ENCODE results near the gene RCN2.
A peak's percentile ranks its signal among the peaks of the same experiment; 100 is the strongest.

RCN2 gene

DNA sequence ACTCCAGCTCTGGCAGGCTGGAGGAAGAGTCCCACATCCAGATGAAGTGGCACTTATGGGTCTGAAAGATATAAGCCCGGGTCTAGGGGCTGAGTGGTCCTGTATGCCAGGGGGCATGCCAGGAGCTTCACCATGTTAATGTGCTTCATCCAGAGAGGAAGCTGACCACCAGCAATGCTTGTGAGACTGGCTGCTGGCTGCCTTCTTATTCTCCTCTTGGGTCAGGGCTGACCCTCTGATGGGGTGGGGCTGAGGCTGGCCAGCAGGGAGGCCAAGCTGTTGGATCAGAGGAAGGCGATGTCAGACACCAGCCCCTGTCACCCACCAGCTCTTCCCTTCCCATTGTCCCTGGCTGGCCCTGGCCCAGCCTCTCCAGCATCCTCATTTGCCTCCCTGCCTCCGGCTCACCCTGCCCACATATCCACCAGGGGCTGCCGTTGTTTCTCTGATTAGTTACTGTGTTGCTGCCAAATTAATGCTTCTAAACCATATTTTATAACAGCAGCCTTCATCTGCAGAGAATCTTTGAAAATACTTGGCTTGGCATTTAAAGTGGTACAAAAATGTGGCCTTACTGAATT, 43.0 kb downstream of the RCN2 start:
- DNase-seq: no peak

DNA sequence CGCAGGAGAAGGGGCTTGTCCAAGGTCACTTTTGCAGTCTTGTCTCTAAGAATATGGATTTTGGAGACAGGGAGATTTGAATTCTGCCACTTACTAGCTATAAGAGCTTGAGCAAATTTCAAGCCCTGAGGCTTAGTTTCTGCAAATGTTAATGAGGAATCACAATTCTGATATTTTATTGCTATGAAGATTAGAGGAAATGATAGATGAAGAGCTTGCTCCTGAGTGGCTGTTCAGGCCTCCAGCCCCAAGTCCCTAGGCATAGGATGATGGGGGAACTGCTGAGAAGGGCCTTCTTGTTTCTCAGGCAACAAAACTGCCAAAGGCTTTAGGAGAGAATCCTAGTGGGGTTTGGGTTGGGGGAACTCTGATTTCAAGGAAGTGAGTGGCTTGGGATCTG, 44.6 kb downstream of the RCN2 start:
- DNase-seq: no peak

DNA sequence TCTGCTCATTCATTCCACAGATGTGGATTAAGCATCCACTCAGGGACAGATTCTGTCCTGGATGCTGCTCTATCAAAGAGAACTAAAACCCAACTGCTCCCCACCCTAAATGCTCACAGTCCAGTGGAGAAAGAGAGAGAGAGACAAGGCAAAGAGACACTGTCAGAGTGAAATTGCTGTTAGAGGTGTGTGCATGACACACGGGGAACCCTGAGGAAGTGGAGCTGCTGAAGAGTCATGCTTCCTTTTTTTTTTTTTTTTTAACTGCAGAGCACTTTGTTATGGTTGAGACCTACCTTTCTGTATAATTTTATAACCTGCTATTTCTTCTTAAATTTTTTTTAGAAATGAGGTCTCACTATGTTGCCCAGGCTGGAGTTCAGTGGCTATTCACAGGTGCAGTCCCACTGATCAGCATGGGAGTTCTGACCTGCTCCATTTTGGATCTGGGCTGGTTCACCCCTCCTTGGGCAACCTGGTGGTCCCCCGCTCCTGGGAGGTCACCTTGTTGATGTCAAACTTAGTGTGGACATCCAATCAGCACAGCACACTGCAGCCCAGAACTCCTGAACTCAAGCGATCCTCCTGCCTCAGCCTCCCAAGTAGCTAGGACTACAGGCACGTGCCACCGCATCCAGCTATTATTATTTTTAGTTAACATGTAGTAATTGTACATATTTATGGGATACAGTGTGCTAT, 45.2 kb downstream of the RCN2 start:
- DNase-seq: no peak

DNA sequence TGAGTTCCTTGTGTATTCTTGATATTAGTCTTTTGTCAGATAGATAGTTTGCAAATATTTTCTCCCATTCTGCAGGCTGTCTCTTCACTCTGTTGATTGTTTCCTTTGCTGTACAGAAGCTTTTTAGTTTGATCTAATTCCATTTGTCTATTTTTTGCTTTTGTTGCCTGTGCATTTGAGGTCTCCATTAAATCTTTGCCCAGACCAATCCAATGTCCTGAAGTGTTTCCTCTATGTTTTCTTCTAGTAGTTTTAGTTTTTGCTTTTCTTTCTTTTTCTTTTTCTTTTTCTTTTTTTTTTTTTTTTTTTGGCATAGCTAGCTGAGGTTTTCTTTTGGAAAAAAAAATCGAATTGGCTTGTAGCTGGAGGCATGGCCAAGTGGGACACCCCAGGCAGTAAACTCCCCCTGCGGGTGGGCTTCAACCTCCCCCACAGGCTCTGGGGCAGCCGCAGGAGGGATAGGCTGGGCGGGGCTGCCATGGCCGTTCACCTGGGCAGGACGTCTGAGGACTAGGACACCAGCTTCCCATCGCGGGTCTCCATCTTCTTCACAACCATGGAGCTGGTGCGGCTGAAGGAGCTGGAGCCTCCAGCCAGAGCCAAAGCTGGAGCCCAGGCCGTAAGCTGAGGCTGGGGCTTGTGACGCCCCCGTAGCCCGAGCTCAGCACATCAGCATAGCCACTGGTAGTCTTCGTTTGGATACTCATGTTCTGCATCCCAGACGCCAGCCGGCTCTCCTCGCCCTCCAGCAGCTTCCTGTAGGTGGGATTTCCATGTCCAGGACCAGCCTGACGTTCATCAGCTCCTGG, 47.2 kb downstream of the RCN2 start:
- no peak for DNase-seq

DNA sequence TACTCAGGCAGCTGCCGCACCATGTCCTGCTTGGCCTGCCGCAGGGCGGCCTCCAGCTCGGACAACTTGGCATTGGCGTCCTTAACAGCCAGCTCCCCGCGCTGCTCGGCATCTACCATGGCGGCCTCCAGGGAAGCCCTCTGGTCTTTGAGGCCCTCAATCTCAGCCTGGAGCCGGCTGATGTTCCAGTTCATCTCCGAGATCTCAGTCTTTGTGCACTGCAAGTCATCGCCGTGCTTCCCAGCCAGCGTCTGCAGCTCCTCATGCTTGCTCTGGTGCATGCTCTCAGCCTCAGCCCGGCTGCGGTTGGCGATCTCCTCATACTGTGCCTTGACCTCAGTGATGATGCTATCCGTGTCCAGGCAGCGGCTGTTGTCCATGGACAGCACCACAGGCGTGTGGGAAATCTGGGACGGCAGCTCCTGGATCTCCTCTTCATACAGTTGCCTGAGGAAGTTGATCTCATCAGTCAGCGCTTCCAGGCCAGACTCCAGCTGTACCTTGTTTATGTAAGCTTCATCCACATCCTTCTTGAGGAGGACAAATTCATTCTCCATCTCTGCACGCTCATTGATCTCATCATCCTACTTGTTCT, 47.9 kb downstream of the RCN2 start:
- DNase-seq: no peak

DNA sequence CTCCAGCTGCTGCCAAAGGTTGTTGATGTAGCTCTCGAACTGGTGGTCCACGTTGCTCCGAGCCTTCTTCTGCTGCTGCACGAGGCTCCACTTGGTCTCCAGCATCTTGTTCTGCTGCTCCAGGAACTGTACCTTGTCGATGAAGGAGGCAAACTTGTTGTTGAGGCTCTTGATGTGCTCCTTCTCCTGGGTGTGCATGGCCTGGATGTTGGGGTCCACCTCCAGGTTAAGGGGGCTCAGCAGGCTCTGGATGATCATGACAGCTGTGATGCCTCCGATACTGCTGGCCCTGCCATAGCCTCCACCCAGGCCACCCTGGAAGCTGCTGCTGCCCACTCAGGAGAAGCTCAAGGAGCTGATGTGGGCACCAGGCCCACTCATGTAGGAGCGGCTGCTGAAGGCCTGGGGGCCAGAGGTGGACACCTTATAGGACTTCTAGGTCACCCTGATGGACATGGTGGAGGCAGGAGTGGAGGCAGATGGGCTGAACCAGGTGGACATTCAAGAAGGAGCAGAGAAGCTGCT, 48.5 kb downstream of the RCN2 start:
- DNase-seq: no peak

DNA sequence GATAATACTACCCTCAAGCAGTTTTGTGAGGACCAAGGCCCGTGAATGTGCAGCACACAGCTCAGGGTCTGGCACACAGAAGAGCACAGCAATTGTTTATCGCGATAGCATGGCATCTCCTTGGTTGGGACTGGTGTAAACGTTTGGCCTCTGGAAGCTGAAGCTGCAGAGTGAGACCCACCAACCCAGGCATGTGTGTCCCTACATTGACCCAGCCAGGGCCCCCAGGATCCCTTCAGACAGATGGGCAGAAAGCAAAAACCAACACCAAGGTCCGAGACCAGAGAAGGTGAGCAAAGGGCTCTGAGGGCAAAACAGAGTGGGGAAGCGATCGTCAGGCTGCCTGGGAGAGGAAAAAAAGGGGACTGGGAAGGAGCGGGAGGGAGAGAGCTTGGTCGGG, 50.8 kb downstream of the RCN2 start:
- DNase-seq: no peak

DNA sequence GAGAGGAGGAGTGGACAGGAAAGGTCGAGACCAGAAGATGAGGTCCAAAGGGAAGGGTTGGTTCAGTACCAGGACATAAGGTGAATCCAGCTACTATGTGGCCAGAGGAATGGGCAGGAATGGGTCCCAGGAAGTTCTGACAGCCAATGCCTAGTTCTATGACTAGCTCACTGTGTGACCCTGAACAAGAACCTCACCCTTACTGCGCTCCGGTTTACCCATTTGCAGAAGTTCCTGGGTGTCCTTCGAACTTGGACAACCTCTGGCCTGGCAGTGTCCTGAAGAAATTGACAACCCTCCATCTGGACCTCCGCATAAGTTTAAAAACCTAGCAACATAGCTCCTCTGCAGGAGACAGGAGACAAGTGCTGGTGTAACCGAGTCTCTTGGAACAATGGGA, 51.2 kb downstream of the RCN2 start:
- no peak for DNase-seq

DNA sequence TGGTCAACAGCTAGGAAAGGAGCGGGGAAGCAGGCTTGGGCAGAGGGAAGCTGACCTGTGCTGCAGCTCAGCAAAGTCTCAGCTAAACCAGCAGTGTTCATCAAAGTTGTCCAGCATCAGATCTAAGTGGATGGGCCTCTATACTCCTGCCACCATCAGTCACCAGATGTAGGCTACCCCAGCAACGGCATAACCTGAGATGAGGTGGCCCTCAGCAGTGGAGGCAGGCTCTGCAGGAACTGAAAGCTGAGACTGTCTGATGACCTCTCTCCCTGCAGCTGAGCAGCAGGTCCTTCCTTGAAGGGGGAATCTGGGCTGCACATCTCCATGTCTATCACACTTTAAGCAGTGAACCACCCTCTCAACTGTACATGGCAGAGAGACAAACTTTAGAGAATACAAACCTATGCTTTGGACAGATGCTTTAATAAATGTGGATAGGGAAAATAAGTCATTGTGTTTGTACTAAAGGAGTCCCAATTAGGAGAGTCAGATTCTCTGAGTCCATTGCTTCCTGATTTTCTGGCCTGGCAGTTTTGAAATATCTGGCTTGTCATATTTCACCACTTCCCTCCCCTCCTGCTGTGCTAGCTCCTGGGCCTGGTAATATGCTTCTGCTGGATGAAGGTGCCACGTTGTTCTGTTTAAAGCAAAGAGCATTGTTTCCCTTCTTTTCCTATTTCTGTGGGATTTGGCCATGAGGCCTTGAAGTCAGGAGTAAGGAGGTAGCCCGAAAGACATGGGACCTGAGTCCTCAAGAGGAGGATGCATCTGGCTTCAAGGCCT, 52.2 kb downstream of the RCN2 start:
- DNase-seq: no peak

DNA sequence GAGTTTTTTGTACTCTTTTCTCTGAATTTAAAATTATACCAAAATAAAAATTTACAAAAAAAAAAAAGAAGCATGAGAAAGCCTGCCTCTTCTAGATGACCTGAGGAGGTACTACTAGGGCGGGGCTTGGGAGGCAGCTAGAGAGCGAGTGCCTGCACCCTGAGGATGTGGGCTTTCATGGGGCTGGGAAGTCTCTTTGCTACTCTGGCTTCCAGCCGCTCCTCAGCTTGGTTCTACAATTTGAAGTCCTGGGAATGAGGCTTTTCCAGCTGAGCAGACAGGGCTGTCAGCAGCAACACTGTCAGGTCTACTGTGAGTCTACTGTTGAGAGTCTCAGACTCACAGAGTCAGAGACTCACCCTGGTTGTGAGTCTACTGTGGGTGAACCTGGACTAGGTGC, 55.2 kb downstream of the RCN2 start:
- no peak for DNase-seq

DNA sequence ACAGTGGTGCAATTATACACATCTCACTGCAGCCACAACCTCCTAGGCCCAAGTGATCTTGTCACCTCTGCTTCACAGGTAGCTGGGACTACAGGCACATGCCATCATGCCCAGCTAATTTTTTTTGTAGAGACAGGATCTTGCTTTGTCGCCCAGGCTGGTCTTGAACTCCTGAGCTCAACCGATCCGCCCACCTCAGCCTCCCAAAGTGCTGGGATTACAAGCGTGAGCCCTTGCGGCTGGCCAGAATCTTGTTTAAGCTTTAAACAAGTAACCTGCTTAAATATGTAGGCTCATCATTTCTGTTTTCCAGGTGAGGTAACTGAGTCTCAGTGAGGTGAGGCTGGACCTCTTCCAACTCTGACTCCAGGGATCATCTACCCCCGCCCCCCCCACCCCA, 55.7 kb downstream of the RCN2 start:
- DNase-seq: no peak

DNA sequence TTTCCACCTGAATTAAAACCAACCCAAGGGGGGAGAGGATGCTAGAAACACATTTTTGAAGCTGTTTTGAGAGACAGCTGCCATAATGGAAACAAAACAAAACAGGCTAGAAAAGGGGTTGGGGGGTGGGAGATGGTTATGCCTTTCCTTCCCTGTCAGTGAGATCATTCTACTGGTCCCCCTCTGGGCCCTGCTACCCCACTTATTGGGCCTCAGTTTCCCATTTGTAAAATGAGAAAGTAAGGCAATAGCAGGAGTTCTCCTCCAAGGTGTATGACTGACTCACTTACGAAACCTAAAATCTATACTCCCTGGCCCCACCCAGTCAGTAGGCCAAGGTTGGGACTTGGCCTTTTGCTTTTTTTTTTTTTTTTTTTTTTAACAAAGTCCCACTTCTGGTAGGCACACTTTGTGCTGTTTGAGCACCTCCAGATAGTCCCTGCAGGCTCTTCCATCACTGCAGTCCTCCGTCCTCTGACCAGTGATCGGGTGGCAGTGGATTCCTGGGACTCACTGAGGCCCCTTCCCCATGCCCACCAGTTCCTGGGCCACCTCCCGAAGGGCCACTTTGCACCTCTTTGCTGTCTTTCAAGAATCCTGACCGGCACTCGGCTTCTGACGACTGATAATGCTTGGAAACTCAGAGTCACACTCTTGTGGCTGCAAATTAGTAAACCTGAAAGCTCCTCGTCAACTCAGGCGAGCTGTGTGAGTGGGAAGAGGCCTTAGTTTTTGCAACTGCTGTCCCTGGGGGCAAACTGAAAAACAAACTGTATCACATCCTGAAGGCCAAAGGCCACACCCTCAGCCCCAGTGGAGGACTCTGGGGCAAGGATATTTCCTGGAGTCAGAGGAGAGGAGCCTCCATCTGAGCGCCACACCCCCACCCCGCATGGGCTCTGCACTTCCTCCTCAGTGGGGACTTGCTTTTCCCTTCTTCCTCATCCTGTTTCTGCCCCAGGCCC, 56.6 kb downstream of the RCN2 start:
- peak; percentile 31 to 36 for DNase-seq

DNA sequence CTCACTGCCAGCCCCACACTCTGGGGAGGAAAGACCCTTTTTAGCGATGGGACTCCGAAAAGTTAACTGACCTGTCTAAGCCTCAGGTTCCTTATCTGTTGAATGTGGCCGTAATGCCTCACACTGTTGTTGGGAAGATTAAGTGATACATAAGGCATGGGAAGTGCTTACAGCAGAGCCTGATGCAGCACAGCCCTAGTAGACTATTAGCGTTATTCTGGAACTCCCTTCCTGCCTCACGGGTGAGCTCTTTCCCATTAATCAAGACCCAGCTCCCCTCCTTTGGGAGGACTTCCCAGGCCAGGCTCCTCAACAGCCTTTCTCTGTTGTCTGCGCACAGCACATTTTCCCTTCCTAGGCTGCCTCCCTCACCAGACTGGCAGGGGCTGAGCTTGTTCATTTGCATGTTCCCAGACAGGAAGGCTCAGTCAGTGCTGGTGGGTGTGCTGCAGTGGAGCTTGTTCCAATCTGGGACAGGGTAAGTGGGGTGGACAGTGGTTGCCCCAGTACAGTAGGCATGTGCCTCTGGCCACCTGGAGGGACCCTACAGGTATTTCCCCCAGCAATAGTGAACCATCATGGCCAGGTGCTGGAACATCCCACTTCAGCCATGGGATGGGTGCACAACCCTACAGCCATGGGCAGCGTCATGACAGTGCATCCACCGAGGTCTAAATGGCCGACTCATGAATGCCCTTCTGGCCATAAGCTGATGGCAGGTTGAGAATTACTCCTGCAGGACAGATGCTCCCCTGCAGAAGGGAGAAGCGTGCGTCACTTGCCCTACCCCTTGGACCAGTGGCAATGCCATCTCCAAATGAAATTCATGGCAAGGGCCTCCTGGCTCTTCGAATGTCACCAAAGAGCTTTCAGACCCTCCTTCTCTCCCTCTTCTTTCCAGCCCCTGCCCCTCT, 57.6 kb downstream of the RCN2 start:
- DNase-seq: no peak

DNA sequence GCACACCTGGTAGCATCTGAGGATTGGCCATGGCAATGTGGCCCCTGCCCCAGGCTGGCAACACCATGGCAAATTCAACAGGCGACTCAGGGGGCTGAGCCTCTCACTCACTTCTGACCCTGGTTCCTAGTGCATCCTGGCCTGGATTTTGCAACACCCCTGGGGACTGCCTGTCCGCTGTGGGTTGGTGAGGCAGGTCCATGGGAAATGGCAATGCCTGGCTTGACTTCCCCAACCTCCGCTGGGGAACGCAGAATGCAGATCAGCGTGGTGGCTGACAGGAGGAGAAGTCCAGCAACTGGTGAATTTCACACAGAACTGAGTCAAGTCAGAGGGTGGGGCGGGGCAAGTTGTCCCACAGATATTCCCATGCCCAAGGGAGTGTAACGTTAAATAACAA, 59.5 kb downstream of the RCN2 start:
- no peak for DNase-seq

DNA sequence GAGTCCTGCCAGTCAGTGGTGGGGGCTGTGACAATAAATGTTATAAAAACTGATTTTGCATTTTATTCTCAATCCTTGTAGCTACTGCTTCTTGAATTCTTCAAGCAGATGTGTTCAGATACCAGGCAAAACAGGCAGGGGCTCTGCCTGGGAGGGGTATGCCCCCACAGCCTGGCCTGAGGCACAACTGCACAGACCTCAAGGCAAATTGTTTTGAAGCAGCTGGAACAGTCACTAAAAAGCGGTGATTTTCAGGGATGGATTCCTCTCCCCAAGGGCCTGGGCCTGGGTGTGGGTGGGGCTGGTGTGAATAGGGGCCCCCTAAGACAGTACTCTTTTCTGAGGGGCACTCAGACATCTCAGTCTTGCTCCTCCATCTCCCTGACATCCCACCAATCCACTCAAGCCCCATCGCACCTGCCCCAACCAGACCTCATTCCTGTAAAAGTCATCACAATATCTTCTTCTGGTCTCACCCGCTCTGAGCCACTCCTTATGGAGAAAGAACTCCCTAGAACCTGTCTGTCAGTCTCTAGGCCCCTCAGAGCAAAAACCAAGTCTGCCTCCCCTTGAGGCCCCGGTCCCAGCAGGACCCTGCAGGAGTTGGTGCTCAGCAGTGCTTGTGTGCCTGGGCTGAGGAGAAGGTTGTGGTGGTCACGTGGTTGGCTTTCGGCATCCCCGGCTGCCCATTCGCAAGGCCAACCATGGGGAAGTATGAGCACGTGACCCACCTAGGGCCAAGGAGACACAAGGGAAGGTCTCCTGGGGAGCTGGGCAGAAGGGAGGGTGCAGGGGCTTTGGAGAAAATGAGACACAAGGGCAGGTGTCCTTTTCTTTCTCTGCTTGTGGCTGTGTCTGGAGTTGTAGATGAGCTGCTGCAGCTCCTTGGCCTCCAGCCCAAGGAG, 60.4 kb downstream of the RCN2 start:
- no peak for DNase-seq

DNA sequence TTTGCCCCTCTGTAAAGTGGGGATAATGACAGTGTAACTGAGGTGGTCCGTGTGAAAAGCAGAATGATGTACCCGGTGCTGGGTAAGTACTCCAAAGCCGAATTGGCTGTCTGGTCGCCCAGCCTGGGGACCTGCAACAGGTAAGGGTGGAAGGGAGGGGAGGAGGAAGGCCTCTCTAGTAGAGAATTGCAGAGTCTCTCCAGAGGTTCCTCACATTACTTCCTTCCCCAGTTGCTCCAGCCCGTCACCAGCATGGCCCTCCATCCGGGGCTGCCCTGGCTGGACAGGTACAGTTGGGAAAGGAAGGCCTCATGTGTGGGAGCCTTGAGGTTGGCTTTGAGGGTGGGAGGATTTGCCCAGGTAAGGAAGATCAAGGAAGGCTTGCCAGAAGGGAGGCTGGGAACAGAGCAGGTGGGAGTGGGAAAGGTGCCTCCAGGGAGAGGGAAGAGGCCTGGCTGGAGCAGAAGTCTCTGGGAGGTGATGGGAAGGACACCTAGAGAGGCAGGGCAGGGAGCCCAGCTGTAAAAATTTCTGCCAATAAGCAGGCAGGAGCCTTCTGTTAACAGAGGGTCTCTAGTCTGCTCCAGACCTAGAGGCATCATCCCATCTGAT, 61.7 kb downstream of the RCN2 start:
- DNase-seq: no peak

DNA sequence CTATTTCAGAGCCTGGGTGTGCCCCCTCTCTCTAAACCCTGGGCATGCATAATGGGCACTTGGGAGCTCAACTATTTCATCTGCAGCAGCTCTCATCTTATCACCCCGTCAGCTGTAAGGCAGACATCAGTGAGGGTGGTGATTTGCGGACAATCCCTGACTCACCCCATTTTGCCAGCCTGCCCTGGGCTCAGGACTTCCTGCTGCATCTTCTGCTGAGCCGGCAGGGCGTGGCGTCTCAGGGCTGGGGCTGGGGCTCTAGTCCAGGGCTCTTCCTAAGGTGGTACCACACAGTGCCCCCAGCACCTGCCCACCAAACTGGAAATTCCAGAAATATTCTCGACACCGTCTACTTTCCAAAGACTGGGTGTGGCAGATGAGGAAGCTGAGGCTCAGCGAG, 62.5 kb downstream of the RCN2 start:
- DNase-seq: peak; percentile 60 to 64

DNA sequence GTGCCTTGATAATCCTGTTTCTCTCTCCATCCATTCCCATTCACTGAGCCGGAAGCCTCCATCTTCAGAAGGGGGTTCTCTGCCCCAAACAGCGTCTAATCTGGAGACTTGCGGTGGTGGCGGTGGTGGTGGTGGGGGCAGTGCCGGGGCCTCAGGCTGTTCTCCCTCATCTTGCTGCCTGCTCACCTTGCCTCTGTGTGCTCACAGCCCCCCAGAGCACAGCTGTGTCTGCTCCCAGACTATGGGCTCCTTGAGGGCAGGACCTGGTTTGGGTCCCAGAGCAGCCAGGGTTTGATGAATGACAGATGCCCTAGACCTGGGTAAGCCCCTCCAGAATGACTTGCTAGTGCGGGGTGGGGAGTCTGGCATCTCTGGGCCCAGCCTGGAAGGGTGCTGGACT, 62.9 kb downstream of the RCN2 start:
- DNase-seq: no peak

All from activated CD4-positive, alpha-beta T cell treated with anti-CD3 and anti-CD28 coated beads for 4 hours (primary cell).